NB4 (cell line): ENCODE results near the gene RASGRP2.
A peak's percentile ranks its signal among the peaks of the same experiment; 100 is the strongest.

Source experiments
- DNase-seq: peaks from one replicate; pipeline ENCODE4 v3.0.0; 2010; ENCODE audit warnings: low read depth
- H3K4me3 ChIP-seq: one replicate; pipeline ENCODE4 v1.5.1; 2011; ENCODE audit warnings: mild to moderate bottlenecking, low read depth, low read length, moderate library complexity
- CTCF ChIP-seq: IDR thresholded peaks from one replicate; pipeline ENCODE4 v1.5.1; 2012; ENCODE audit warnings: low read depth, low read length
- MAX ChIP-seq: IDR thresholded peaks from 2 replicates; pipeline ENCODE4 v1.6.1; 2011; ENCODE audit warnings: low read depth, low read length
- MYC ChIP-seq: IDR thresholded peaks from 2 replicates; pipeline ENCODE4 v1.6.1; 2011; ENCODE audit warnings: low read depth, low read length
- POLR2A ChIP-seq: IDR thresholded peaks from 2 replicates; pipeline ENCODE4 v1.6.1; 2011; ENCODE audit warnings: mild to moderate bottlenecking; ENCODE audit not compliant: insufficient read length; ENCODE audit errors: extremely low read depth

Gene RASGRP2

GRCh38 chr11:64762674-64763525 lies 19.0 kb upstream of the RASGRP2 start:
- no peak overlapping the region for H3K4me3 ChIP-seq

GRCh38 chr11:64762277-64762673 lies 18.3 kb upstream of the RASGRP2 start:
- TF ChIP-seq MAX (no peak), POLR2A (peak; percentile 46)
- peak; percentile 42 for DNase-seq
- H3K4me3 ChIP-seq, result no peak overlapping the region

More at GRCh38 chr11:64762674-64763525, 19.0 kb upstream of the RASGRP2 start:
- DNase-seq, result peak; percentile 76
- TF ChIP-seq CTCF, result no peak
- TF ChIP-seq MYC, result no peak

- TF ChIP-seq CTCF (no peak), MYC (no peak), MAX (no peak), POLR2A (no peak)
- H3K4me3 ChIP-seq, result no peak overlapping the region
- no peak for DNase-seq
Observed at GRCh38 chr11:64760759-64761420, 16.9 kb upstream of the RASGRP2 start.

- peak; percentile 73 for DNase-seq
- TF ChIP-seq POLR2A, result no peak
- TF ChIP-seq MAX, result peak; percentile 40; the same call in 1 of the 2 replicates
- TF ChIP-seq CTCF, result no peak
- peak; percentile 67 for TF ChIP-seq MYC
- H3K4me3 ChIP-seq, result no peak within 1 kb of the TSS
Observed at GRCh38 chr11:64759722-64760719, 16.1 kb upstream of the RASGRP2 start, which contains the start of gene PYGM. Gene PYGM, minus strand, starts transcription at chr11:64759974. Its CDS starts 76 bp downstream, at chr11:64759898.

GRCh38 chr11:64759131-64759721 lies 15.3 kb upstream of the RASGRP2 start:
- no peak overlapping the region for H3K4me3 ChIP-seq
- no peak for TF ChIP-seq MAX
- TF ChIP-seq POLR2A, result no peak
- TF ChIP-seq CTCF, result no peak
- no peak for TF ChIP-seq MYC
- no peak for DNase-seq
